Stimulated activated naive B cell treated with anti-CD40 and anti-IgM and Interleukin-4, amounts not matched to agents 10 μg/mL and 1 μg/mL and 100 μg/mL, for 72 hours (primary cell): Measurements from ENCODE around the gene PNMA6E.

Source experiments
- ATAC-seq, 2 donors: fragments of 150-1000 bp; cut with Tn5 transposase; replicated peaks; 2 replicates each; pipeline ENCODE4 v1.10.0; 2021; ENCODE audit warnings: moderate library complexity in 1 of 2
- DNase-seq: peaks from one replicate; pipeline ENCODE4 v3.0.0; 2021
- H3K27ac Mint-ChIP-seq: one replicate; pipeline ENCODE4 v1.8.0; 2022; ENCODE audit warnings: mild to moderate bottlenecking, mixed read lengths
- H3K27me3 Mint-ChIP-seq, 2 donors: one replicate each; pipeline ENCODE4 v1.8.0; 2022; ENCODE audit warnings: mixed read lengths in 2 of 2
- H3K36me3 Mint-ChIP-seq, 2 donors: one replicate each; pipeline ENCODE4 v1.8.0; 2022; ENCODE audit warnings: mixed read lengths in 2 of 2, mild to moderate bottlenecking in 1 of 2
- H3K4me1 Mint-ChIP-seq, 2 donors: one replicate each; pipeline ENCODE4 v1.8.0; 2022; ENCODE audit warnings: mixed read lengths in 2 of 2, mild to moderate bottlenecking in 1 of 2
- H3K4me3 Mint-ChIP-seq, 2 donors: one replicate each; pipeline ENCODE4 v1.8.0; 2022; ENCODE audit warnings: mild to moderate bottlenecking in 2 of 2, mixed read lengths in 2 of 2, moderate library complexity in 1 of 2
- H3K9me3 Mint-ChIP-seq, 2 donors: one replicate each; pipeline ENCODE4 v1.8.0; 2022; ENCODE audit warnings: mixed read lengths in 2 of 2, mild to moderate bottlenecking in 1 of 2

PNMA6E gene

GRCh38 chrX:153401133-153401764 lies at the start of gene PNMA6E:
Gene PNMA6E, minus strand, starts transcription at chrX:153401350. Its CDS starts 2,501 bp downstream, at chrX:153398849.
- H3K4me3 Mint-ChIP-seq = no peak within 1 kb of the TSS
- ATAC-seq (no peak), DNase-seq (no peak)
- no peak within 1 kb of the TSS for H3K27ac Mint-ChIP-seq
- peaks cover 0 to 3% of the 10 kb centered on the region in 2 donors for H3K4me1 Mint-ChIP-seq
- no peaks in the 10 kb centered on the region for H3K36me3 Mint-ChIP-seq
- H3K27me3 Mint-ChIP-seq = peaks cover 0 to 11% of the 10 kb centered on the region in 2 donors
- no peaks in the 10 kb centered on the region for H3K9me3 Mint-ChIP-seq

- no peak for ATAC-seq
- no peaks in the 10 kb centered on the region for H3K4me1 Mint-ChIP-seq
- H3K9me3 Mint-ChIP-seq = no peaks in the 10 kb centered on the region
- no peaks in the 10 kb centered on the region for H3K27me3 Mint-ChIP-seq
- H3K27ac Mint-ChIP-seq = no peak overlapping the region
- H3K36me3 Mint-ChIP-seq = peaks cover 11 to 15% of the 10 kb centered on the region in 2 donors
- H3K4me3 Mint-ChIP-seq = no peak overlapping the region
- no peak for DNase-seq
Observed at GRCh38 chrX:153450949-153451277, 49.8 kb upstream of the PNMA6E start.

GRCh38 chrX:153450114-153450948 lies 49.2 kb upstream of the PNMA6E start:
- no peaks in the 10 kb centered on the region for H3K4me1 Mint-ChIP-seq
- ATAC-seq = no peak
- H3K27ac Mint-ChIP-seq = no peak overlapping the region

GRCh38 chrX:153449368-153450113 lies 48.4 kb upstream of the PNMA6E start:
- peaks cover 12 to 15% of the 10 kb centered on the region in 2 donors for H3K36me3 Mint-ChIP-seq
- ATAC-seq = no peak
- no peaks in the 10 kb centered on the region for H3K4me1 Mint-ChIP-seq
- H3K9me3 Mint-ChIP-seq = no peaks in the 10 kb centered on the region
- no peak overlapping the region for H3K27ac Mint-ChIP-seq
- DNase-seq = no peak
- no peaks in the 10 kb centered on the region for H3K27me3 Mint-ChIP-seq
- H3K4me3 Mint-ChIP-seq = no peak overlapping the region

More at GRCh38 chrX:153450114-153450948, 49.2 kb upstream of the PNMA6E start:
- no peaks in the 10 kb centered on the region for H3K9me3 Mint-ChIP-seq
- peaks cover 11 to 15% of the 10 kb centered on the region in 2 donors for H3K36me3 Mint-ChIP-seq
- DNase-seq = no peak
- H3K27me3 Mint-ChIP-seq = no peaks in the 10 kb centered on the region
- H3K4me3 Mint-ChIP-seq = no peak overlapping the region

- no peak for ATAC-seq
- H3K36me3 Mint-ChIP-seq = peaks cover 12 to 14% of the 10 kb centered on the region in 2 donors
- no peak overlapping the region for H3K27ac Mint-ChIP-seq
- H3K9me3 Mint-ChIP-seq = no peaks in the 10 kb centered on the region
- no peaks in the 10 kb centered on the region for H3K27me3 Mint-ChIP-seq
- no peak overlapping the region for H3K4me3 Mint-ChIP-seq
- DNase-seq = no peak
- H3K4me1 Mint-ChIP-seq = no peaks in the 10 kb centered on the region
Observed at GRCh38 chrX:153448556-153449367, 47.6 kb upstream of the PNMA6E start.

- DNase-seq = no peak
- Mint-ChIP-seq H3K36me3 (peaks cover 10 to 12% of the 10 kb centered on the region in 2 donors), H3K4me1 (no peaks in the 10 kb centered on the region), H3K4me3 (no peak overlapping the region), H3K9me3 (no peaks in the 10 kb centered on the region), H3K27me3 (no peaks in the 10 kb centered on the region), H3K27ac (no peak overlapping the region)
- ATAC-seq = no peak
Observed at GRCh38 chrX:153447581-153447960, 46.4 kb upstream of the PNMA6E start.

GRCh38 chrX:153446950-153447580 lies 45.9 kb upstream of the PNMA6E start:
- Mint-ChIP-seq H3K4me3 (no peak overlapping the region), H3K27me3 (no peaks in the 10 kb centered on the region), H3K27ac (no peak overlapping the region), H3K36me3 (peaks cover 10 to 12% of the 10 kb centered on the region in 2 donors), H3K4me1 (no peaks in the 10 kb centered on the region), H3K9me3 (no peaks in the 10 kb centered on the region)
- DNase-seq (no peak), ATAC-seq (no peak)

- no peaks in the 10 kb centered on the region for H3K9me3 Mint-ChIP-seq
- no peak overlapping the region for H3K4me3 Mint-ChIP-seq
- H3K27ac Mint-ChIP-seq = no peak overlapping the region
- no peak for ATAC-seq
- no peaks in the 10 kb centered on the region for H3K4me1 Mint-ChIP-seq
- H3K27me3 Mint-ChIP-seq = no peaks in the 10 kb centered on the region
- no peak for DNase-seq
- H3K36me3 Mint-ChIP-seq = peaks cover 10 to 12% of the 10 kb centered on the region in 2 donors
Observed at GRCh38 chrX:153446636-153446936, 45.4 kb upstream of the PNMA6E start.

- H3K27ac Mint-ChIP-seq = no peak within 1 kb of the TSS
Observed at GRCh38 chrX:153445856-153446635, 44.9 kb upstream of the PNMA6E start, which contains the start of gene TREX2. Gene TREX2, minus strand, starts transcription at chrX:153446056. Its CDS starts 626 bp downstream, at chrX:153445430.

GRCh38 chrX:153445106-153445855 lies 44.1 kb upstream of the PNMA6E start:
- H3K27ac Mint-ChIP-seq = no peak overlapping the region
- ATAC-seq (no peak), DNase-seq (no peak)
- H3K9me3 Mint-ChIP-seq = no peaks in the 10 kb centered on the region
- no peaks in the 10 kb centered on the region for H3K4me1 Mint-ChIP-seq
- no peak overlapping the region for H3K4me3 Mint-ChIP-seq
- no peaks in the 10 kb centered on the region for H3K27me3 Mint-ChIP-seq
- peaks cover 8 to 10% of the 10 kb centered on the region in 2 donors for H3K36me3 Mint-ChIP-seq

More at GRCh38 chrX:153445856-153446635, 44.9 kb upstream of the PNMA6E start, which contains the start of gene TREX2:
- Mint-ChIP-seq H3K9me3 (no peaks in the 10 kb centered on the region), H3K4me3 (no peak within 1 kb of the TSS), H3K36me3 (peaks cover 10% of the 10 kb centered on the region in 2 donors), H3K27me3 (no peaks in the 10 kb centered on the region), H3K4me1 (no peaks in the 10 kb centered on the region)
- DNase-seq (no peak), ATAC-seq (no peak)

GRCh38 chrX:153444333-153445011 lies 43.3 kb upstream of the PNMA6E start:
- Mint-ChIP-seq H3K4me1 (no peaks in the 10 kb centered on the region), H3K9me3 (peaks cover 0 to 5% of the 10 kb centered on the region in 2 donors), H3K36me3 (peaks cover 6 to 8% of the 10 kb centered on the region in 2 donors), H3K4me3 (no peak overlapping the region), H3K27ac (no peak overlapping the region), H3K27me3 (peaks cover 0 to 4% of the 10 kb centered on the region in 2 donors)
- ATAC-seq (no peak), DNase-seq (no peak)
